ENCODE measurements around the gene DHX58.

DNA sequence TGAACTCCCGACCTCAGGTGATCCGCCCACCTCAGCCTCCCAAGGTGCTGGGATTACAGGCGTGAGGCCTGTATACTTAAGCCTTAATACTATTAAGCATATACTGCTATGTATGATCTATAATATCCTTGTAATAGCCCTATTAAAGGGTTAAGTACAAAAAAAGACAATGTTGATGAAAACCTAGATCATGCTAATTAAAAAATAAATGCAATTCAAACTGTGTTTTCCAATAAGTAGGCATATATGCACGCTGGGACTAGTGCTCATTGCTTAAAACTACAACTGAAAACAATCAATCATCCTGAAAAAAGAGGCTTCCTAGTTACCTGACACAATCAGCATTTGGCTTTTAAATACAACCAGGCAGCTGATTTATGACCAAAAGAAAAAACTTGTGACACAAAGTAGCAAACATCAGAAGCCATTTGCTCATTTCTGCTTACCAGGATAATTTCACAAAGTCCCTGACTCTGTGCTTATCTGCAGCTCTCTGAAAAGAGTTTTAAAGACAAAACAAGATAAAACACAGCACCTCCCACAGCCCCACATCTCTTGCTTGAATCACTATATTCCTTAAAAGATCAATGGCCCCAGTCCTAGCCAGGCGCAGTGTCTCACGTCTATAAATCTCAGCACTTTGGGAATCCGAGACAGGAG is 25.3 kb downstream of the DHX58 start:
- TF ChIP-seq, protein P1, sequence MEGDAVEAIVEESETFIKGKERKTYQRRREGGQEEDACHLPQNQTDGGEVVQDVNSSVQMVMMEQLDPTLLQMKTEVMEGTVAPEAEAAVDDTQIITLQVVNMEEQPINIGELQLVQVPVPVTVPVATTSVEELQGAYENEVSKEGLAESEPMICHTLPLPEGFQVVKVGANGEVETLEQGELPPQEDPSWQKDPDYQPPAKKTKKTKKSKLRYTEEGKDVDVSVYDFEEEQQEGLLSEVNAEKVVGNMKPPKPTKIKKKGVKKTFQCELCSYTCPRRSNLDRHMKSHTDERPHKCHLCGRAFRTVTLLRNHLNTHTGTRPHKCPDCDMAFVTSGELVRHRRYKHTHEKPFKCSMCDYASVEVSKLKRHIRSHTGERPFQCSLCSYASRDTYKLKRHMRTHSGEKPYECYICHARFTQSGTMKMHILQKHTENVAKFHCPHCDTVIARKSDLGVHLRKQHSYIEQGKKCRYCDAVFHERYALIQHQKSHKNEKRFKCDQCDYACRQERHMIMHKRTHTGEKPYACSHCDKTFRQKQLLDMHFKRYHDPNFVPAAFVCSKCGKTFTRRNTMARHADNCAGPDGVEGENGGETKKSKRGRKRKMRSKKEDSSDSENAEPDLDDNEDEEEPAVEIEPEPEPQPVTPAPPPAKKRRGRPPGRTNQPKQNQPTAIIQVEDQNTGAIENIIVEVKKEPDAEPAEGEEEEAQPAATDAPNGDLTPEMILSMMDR (IDR thresholded peaks at IDR 0.05) = no peak
- TF ChIP-seq POLR2A (IDR thresholded peaks at IDR 0.05) = no peak

Data from testis (tissue), 2 donors.